HG03378 (cell line): ENCODE results near the gene PRR5L.

ENCODE experiments used
- ATAC-seq: cut with Tn5 transposase; IDR thresholded peaks from one replicate; pipeline ENCODE4 v1.9.1; 2021; ENCODE audit warnings: mild to moderate bottlenecking, moderate library complexity; ENCODE audit not compliant: unreplicated experiment

Gene PRR5L

GRCh38 chr11:36399236-36399635, 103.1 kb downstream of the PRR5L start:
- ATAC-seq = no peak

- no peak for ATAC-seq
Measured at GRCh38 chr11:36399745-36400144, 103.7 kb downstream of the PRR5L start.

- ATAC-seq = no peak
Measured at GRCh38 chr11:36400766-36401455, 104.8 kb downstream of the PRR5L start.

GRCh38 chr11:36402568-36403170, 106.6 kb downstream of the PRR5L start:
- no peak for ATAC-seq

- ATAC-seq = no peak
Measured at GRCh38 chr11:36403661-36404060, 107.6 kb downstream of the PRR5L start.

- ATAC-seq = no peak
Measured at GRCh38 chr11:36404831-36405230, 108.7 kb downstream of the PRR5L start.

- no peak for ATAC-seq
Measured at GRCh38 chr11:36405585-36406367, 109.7 kb downstream of the PRR5L start.

GRCh38 chr11:36407356-36407755, 111.3 kb downstream of the PRR5L start:
- no peak for ATAC-seq

- ATAC-seq = no peak
Measured at GRCh38 chr11:36408498-36409136, 112.5 kb downstream of the PRR5L start.

GRCh38 chr11:36409152-36409816, 113.2 kb downstream of the PRR5L start:
- no peak for ATAC-seq

- peak; percentile 75 for ATAC-seq
Measured at GRCh38 chr11:36411202-36411640, 115.1 kb downstream of the PRR5L start.

- no peak for ATAC-seq
Measured at GRCh38 chr11:36412781-36413383, 116.8 kb downstream of the PRR5L start.

- ATAC-seq = no peak
Measured at GRCh38 chr11:36417154-36417553, 121.1 kb downstream of the PRR5L start.

GRCh38 chr11:36419791-36420424, 123.8 kb downstream of the PRR5L start:
- ATAC-seq = no peak

- ATAC-seq = no peak
Measured at GRCh38 chr11:36421546-36422155, 125.6 kb downstream of the PRR5L start.

GRCh38 chr11:36425561-36426081, 129.5 kb downstream of the PRR5L start:
- no peak for ATAC-seq

- no peak for ATAC-seq
Measured at GRCh38 chr11:36426226-36426848, 130.2 kb downstream of the PRR5L start.

- ATAC-seq = no peak
Measured at GRCh38 chr11:36427079-36427478, 131.0 kb downstream of the PRR5L start.

GRCh38 chr11:36427876-36428275, 131.8 kb downstream of the PRR5L start:
- no peak for ATAC-seq
